Astrocyte (in vitro differentiated cells and primary cell): ENCODE data around the gene EYS. TPM values are rescaled to one million over a fixed set of nuclear protein-coding genes. Genes with fewer than 3 reads are reported as not detected.

Experiments
- DNase-seq: peaks from one replicate; pipeline ENCODE4 v3.0.0-alpha.2; 2010; ENCODE audit warnings: low read depth
- FAIRE-seq: peaks from 2 replicates; lab custom pipeline; 2011; peaks lifted over from hg19 to GRCh38; lab: Jason Lieb, UNC
- H2AFZ ChIP-seq: 2 replicates; pipeline ENCODE4 v1.6.0; 2012; ENCODE audit warnings: low read depth, low read length, inconsistent platforms
- H3K27ac ChIP-seq: 2 replicates; pipeline ENCODE4 v1.5.1; 2011; ENCODE audit warnings: low read depth, low read length, inconsistent platforms
- H3K27me3 ChIP-seq: 2 replicates; pipeline ENCODE4 v1.6.0; 2011; ENCODE audit warnings: low read length, inconsistent platforms; ENCODE audit not compliant: insufficient read depth
- H3K36me3 ChIP-seq: 2 replicates; pipeline ENCODE4 v1.5.1; 2011; ENCODE audit warnings: low read length, inconsistent platforms; ENCODE audit not compliant: insufficient read depth
- H3K4me1 ChIP-seq: 2 replicates; pipeline ENCODE4 v1.5.1; 2011; ENCODE audit warnings: low read length, inconsistent platforms; ENCODE audit not compliant: insufficient read depth
- H3K4me2 ChIP-seq: 2 replicates; pipeline ENCODE4 v1.6.0; 2012; ENCODE audit warnings: low read length, inconsistent platforms
- H3K4me3 ChIP-seq: 2 replicates; pipeline ENCODE4 v1.5.1; 2011; ENCODE audit warnings: low read depth, mild to moderate bottlenecking, low read length, inconsistent platforms; ENCODE audit not compliant: insufficient read depth
- H3K79me2 ChIP-seq: 2 replicates; pipeline ENCODE4 v1.6.0; 2012; ENCODE audit warnings: mild to moderate bottlenecking, low read length, inconsistent platforms; ENCODE audit not compliant: insufficient read depth
- H3K9ac ChIP-seq: 2 replicates; pipeline ENCODE4 v1.6.0; 2012; ENCODE audit warnings: mild to moderate bottlenecking, low read length, inconsistent platforms
- H3K9me3 ChIP-seq: 2 replicates; pipeline ENCODE4 v1.5.1; 2012; ENCODE audit warnings: low read depth, mild to moderate bottlenecking, low read length, inconsistent platforms; ENCODE audit not compliant: insufficient read depth
- H4K20me1 ChIP-seq: 2 replicates; pipeline ENCODE4 v1.6.0; 2012; ENCODE audit warnings: low read length, inconsistent platforms; ENCODE audit not compliant: insufficient read depth
- H3K27ac Mint-ChIP-seq: one replicate; pipeline ENCODE4 v1.8.0; 2021; ENCODE audit warnings: mild to moderate bottlenecking, mixed read lengths; ENCODE audit not compliant: unreplicated experiment
- H3K27me3 Mint-ChIP-seq: one replicate; pipeline ENCODE4 v1.8.0; 2021; ENCODE audit warnings: low read depth, mixed read lengths; ENCODE audit not compliant: unreplicated experiment
- H3K36me3 Mint-ChIP-seq: one replicate; pipeline ENCODE4 v1.8.0; 2021; ENCODE audit warnings: low read depth, mixed read lengths; ENCODE audit not compliant: unreplicated experiment
- H3K4me1 Mint-ChIP-seq: one replicate; pipeline ENCODE4 v1.8.0; 2021; ENCODE audit warnings: low read depth, mixed read lengths; ENCODE audit not compliant: unreplicated experiment
- H3K4me3 Mint-ChIP-seq: one replicate; pipeline ENCODE4 v1.8.0; 2021; ENCODE audit warnings: mild to moderate bottlenecking, moderate library complexity, mixed read lengths; ENCODE audit not compliant: unreplicated experiment
- H3K9me3 Mint-ChIP-seq: one replicate; pipeline ENCODE4 v1.8.0; 2021; ENCODE audit warnings: mild to moderate bottlenecking, mixed read lengths; ENCODE audit not compliant: unreplicated experiment
- CTCF ChIP-seq: IDR thresholded peaks from 2 replicates; pipeline ENCODE4 v1.5.1; 2011; ENCODE audit warnings: low read depth, mild to moderate bottlenecking, inconsistent platforms, low read length, moderate library complexity; ENCODE audit not compliant: insufficient read depth
- EZH2 ChIP-seq: IDR thresholded peaks from 2 replicates; pipeline ENCODE4 v1.6.1; 2012; ENCODE audit warnings: mild to moderate bottlenecking, low read length, inconsistent platforms; ENCODE audit not compliant: insufficient read depth
- total RNA-seq: library from RNA; stranded (reverse); gene quantifications from 2 replicates; pipeline ENCODE4 v1.2.1, GENCODE V29; 2021

The EYS gene
- total RNA-seq, 1 donor from 2014 or later = 0.16 TPM

GRCh38 chr6:63941747-63942470, 1765.1 kb downstream of the EYS start:
- Histone ChIP-seq H3K9me3 (no peaks in the 10 kb centered on the region), H3K36me3 (no peaks in the 10 kb centered on the region), H3K27me3 (no peaks in the 10 kb centered on the region), H3K4me2 (no peak overlapping the region), H3K27ac (no peak overlapping the region), H3K4me1 (no peaks in the 10 kb centered on the region), H2AFZ (no peak overlapping the region), H3K4me3 (no peak overlapping the region), H3K79me2 (no peaks in the 10 kb centered on the region), H3K9ac (no peak overlapping the region), H4K20me1 (no peaks in the 10 kb centered on the region)
- H3K4me3 Mint-ChIP-seq = no peak overlapping the region
- H3K4me1 Mint-ChIP-seq = no peaks in the 10 kb centered on the region
- no peaks in the 10 kb centered on the region for H3K9me3 Mint-ChIP-seq
- H3K36me3 Mint-ChIP-seq = no peaks in the 10 kb centered on the region
- H3K27me3 Mint-ChIP-seq = no peaks in the 10 kb centered on the region
- no peak for FAIRE-seq
- no peak overlapping the region for H3K27ac Mint-ChIP-seq
- TF ChIP-seq CTCF (no peak), EZH2 (no peak)
- no peak for DNase-seq

DNA sequence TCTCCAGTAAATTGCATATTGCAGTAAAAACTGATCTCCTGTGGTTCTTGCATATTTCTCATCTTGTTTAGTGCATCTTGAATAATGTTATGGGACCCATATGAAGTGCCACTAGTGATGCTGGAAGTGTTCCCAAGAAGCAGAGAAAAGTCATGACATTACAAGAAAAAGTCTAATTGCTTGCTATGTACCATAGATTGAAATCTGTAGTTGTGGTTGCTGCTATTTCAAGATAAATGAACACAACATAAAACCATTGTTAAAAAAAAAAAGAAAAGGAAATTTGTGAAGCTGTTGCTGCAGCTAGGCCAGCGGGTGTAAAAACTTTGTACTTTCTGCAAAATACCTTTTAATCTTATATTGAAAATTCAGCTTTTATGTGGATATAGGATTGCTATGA, 1767.0 kb downstream of the EYS start:
- no peaks in the 10 kb centered on the region for H4K20me1 ChIP-seq
- no peaks in the 10 kb centered on the region for H3K27me3 ChIP-seq
- no peak overlapping the region for H3K4me3 ChIP-seq
- no peaks in the 10 kb centered on the region for H3K4me1 Mint-ChIP-seq
- no peaks in the 10 kb centered on the region for H3K79me2 ChIP-seq
- no peaks in the 10 kb centered on the region for H3K9me3 ChIP-seq
- H2AFZ ChIP-seq = no peak overlapping the region
- no peak overlapping the region for H3K27ac Mint-ChIP-seq
- DNase-seq (no peak), FAIRE-seq (no peak)
- no peaks in the 10 kb centered on the region for H3K4me1 ChIP-seq
- TF ChIP-seq CTCF (no peak), EZH2 (no peak)
- no peak overlapping the region for H3K27ac ChIP-seq
- no peaks in the 10 kb centered on the region for H3K36me3 Mint-ChIP-seq
- no peaks in the 10 kb centered on the region for H3K27me3 Mint-ChIP-seq
- no peak overlapping the region for H3K4me3 Mint-ChIP-seq
- H3K4me2 ChIP-seq = no peak overlapping the region
- H3K9ac ChIP-seq = no peak overlapping the region
- H3K36me3 ChIP-seq = no peaks in the 10 kb centered on the region
- no peaks in the 10 kb centered on the region for H3K9me3 Mint-ChIP-seq

DNA sequence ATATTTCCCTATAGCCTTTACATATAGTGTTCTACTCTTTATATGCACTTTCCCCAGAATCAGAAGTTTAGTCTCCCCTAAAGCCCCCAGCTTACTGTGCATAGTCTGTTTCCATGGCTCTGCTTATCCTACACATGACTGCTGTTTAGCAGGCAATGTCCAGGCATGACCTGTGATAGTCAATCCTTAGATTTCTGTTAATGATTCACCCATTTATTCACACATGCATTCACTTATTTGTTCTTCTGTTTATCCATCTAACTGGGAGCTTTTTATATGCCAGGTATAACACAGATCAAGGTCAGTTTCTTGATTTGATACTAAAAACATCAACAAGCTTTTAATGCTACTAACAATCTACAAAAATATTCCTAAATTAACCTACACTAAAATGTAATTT, 1770.6 kb downstream of the EYS start:
- no peaks in the 10 kb centered on the region for H3K36me3 ChIP-seq
- no peaks in the 10 kb centered on the region for H3K4me1 Mint-ChIP-seq
- no peak overlapping the region for H3K9ac ChIP-seq
- no peaks in the 10 kb centered on the region for H4K20me1 ChIP-seq
- no peak overlapping the region for H2AFZ ChIP-seq
- no peak overlapping the region for H3K4me3 ChIP-seq
- H3K4me3 Mint-ChIP-seq = no peak overlapping the region
- FAIRE-seq = no peak
- no peak for DNase-seq
- H3K27me3 ChIP-seq = no peaks in the 10 kb centered on the region
- H3K4me1 ChIP-seq = no peaks in the 10 kb centered on the region
- no peak overlapping the region for H3K27ac ChIP-seq
- no peak overlapping the region for H3K4me2 ChIP-seq
- H3K9me3 Mint-ChIP-seq = no peaks in the 10 kb centered on the region
- no peaks in the 10 kb centered on the region for H3K36me3 Mint-ChIP-seq
- H3K27ac Mint-ChIP-seq = no peak overlapping the region
- H3K27me3 Mint-ChIP-seq = no peaks in the 10 kb centered on the region
- TF ChIP-seq EZH2 (no peak), CTCF (no peak)
- no peaks in the 10 kb centered on the region for H3K9me3 ChIP-seq
- no peaks in the 10 kb centered on the region for H3K79me2 ChIP-seq
